Neuronal stem cell (in vitro differentiated cells): Measurements from ENCODE around the gene NTN1.
A peak's percentile ranks its signal among the peaks of the same experiment; 100 is the strongest.

Experiments
- DNase-seq: peaks from one replicate; pipeline ENCODE4 v3.0.0-alpha.2; 2013; ENCODE audit warnings: low spot score
- H2AFZ ChIP-seq: one replicate; pipeline ENCODE4 v1.6.1; 2013; ENCODE audit warnings: mild to moderate bottlenecking, low read length, inconsistent platforms
- H2AK5ac ChIP-seq: 2 replicates; pipeline ENCODE4 v1.6.1; 2013; ENCODE audit warnings: low read depth, mild to moderate bottlenecking, inconsistent platforms, low read length, moderate library complexity, mixed read lengths
- H2BK120ac ChIP-seq: 2 replicates; pipeline ENCODE4 v1.6.1; 2013; ENCODE audit warnings: low read depth, mild to moderate bottlenecking, inconsistent platforms, low read length, moderate library complexity, mixed read lengths
- H2BK12ac ChIP-seq: one replicate; pipeline ENCODE4 v1.6.1; 2013; ENCODE audit warnings: low read length, inconsistent platforms
- H2BK15ac ChIP-seq: 2 replicates; pipeline ENCODE4 v1.6.1; 2013; ENCODE audit warnings: mild to moderate bottlenecking, low read length, inconsistent platforms, mixed read lengths
- H2BK5ac ChIP-seq: one replicate; pipeline ENCODE4 v1.6.1; 2013; ENCODE audit warnings: inconsistent platforms, mild to moderate bottlenecking, low read length, moderate library complexity
- H3K14ac ChIP-seq: one replicate; pipeline ENCODE4 v1.6.1; 2013; ENCODE audit warnings: low read length, inconsistent platforms
- H3K18ac ChIP-seq: 2 replicates; pipeline ENCODE4 v1.6.1; 2013; ENCODE audit warnings: low read length, inconsistent platforms
- H3K23ac ChIP-seq: 2 replicates; pipeline ENCODE4 v1.6.1; 2013; ENCODE audit warnings: low read depth, mild to moderate bottlenecking, mixed read lengths, low read length, inconsistent platforms; ENCODE audit not compliant: poor library complexity
- H3K27ac ChIP-seq: replicated peaks from 3 replicates; pipeline ENCODE4 v1.5.1; 2013; ENCODE audit warnings: low read length, inconsistent platforms
- H3K27me3 ChIP-seq, 3 experiments: 2 replicates each; pipeline ENCODE4 v1.6.1; 2013; ENCODE audit warnings: low read length in 3 of 3, mild to moderate bottlenecking in 2 of 3, inconsistent platforms in 1 of 3, low read depth in 1 of 3, mixed read lengths in 1 of 3, moderate library complexity in 1 of 3; ENCODE audit not compliant: control insufficient read depth in 3 of 3, insufficient read depth in 3 of 3
- H3K36me3 ChIP-seq, 2 donors: replicated peaks in 1 of 2; 2 replicates each; pipeline ENCODE4 v1.6.1; 2013; ENCODE audit warnings: low read length in 2 of 2; ENCODE audit not compliant: control insufficient read depth in 2 of 2, insufficient read depth in 2 of 2
- H3K4ac ChIP-seq: 2 replicates; pipeline ENCODE4 v1.6.1; 2013; ENCODE audit warnings: inconsistent platforms, mild to moderate bottlenecking, low read length, moderate library complexity
- H3K4me1 ChIP-seq, 2 donors: 1 replicate in 1 of 2; 2 replicates in 1 of 2; pipeline ENCODE4 v1.6.1; 2013; ENCODE audit warnings: low read length in 2 of 2, low read depth in 1 of 2; ENCODE audit not compliant: control insufficient read depth in 2 of 2, insufficient read depth in 1 of 2
- H3K4me2 ChIP-seq: one replicate; pipeline ENCODE4 v1.6.1; 2013; ENCODE audit warnings: mild to moderate bottlenecking, low read length, inconsistent platforms; ENCODE audit not compliant: insufficient read depth, poor library complexity, severe bottlenecking
- H3K4me3 ChIP-seq, 2 donors: 2 replicates each; pipeline ENCODE4 v1.5.1; 2013; ENCODE audit warnings: low read length in 2 of 2, mild to moderate bottlenecking in 2 of 2, inconsistent platforms in 1 of 2, moderate library complexity in 1 of 2
- H3K79me1 ChIP-seq: one replicate; pipeline ENCODE4 v1.6.1; 2013; ENCODE audit warnings: low read depth, mild to moderate bottlenecking, inconsistent platforms, low read length, moderate library complexity
- H3K9ac ChIP-seq: one replicate; pipeline ENCODE4 v1.6.1; 2013; ENCODE audit warnings: mild to moderate bottlenecking, low read depth, low read length, inconsistent platforms; ENCODE audit not compliant: poor library complexity
- H3K9me3 ChIP-seq, 2 donors: replicated peaks in 1 of 2; 2 replicates each; pipeline versions ENCODE3 to v1.6.1; 2013; ENCODE audit warnings: low read length in 2 of 2, mild to moderate bottlenecking in 2 of 2, inconsistent platforms in 1 of 2, low read depth in 1 of 2, mixed read lengths in 1 of 2, moderate library complexity in 1 of 2; ENCODE audit not compliant: control insufficient read depth in 2 of 2, insufficient read depth in 1 of 2
- H4K8ac ChIP-seq: one replicate; pipeline ENCODE4 v1.6.1; 2013; ENCODE audit warnings: low read depth, mild to moderate bottlenecking, inconsistent platforms, low read length, moderate library complexity
- H4K91ac ChIP-seq: one replicate; pipeline ENCODE4 v1.6.1; 2013; ENCODE audit warnings: low read length, low read depth, mild to moderate bottlenecking, inconsistent platforms; ENCODE audit not compliant: poor library complexity
- WGBS, 2 donors: extraction: QIAGEN DNeasy Blood & Tissue Kit; methylation state at CpG; one replicate each; pipeline ENCODE4 v1.1.7; 2013; ENCODE audit warnings: missing lambda C conversion rate in 2 of 2, mixed read lengths in 1 of 2; ENCODE audit not compliant: insufficient read length in 2 of 2, insufficient replicate concordance in 1 of 2; ENCODE audit errors: extremely low coverage in 2 of 2; 5-methylcytosine and 5-hydroxymethylcytosine counted together

Gene NTN1

GRCh38 chr17:9020824-9021157 is 519 bp upstream of the NTN1 start:
- peaks cover 26 to 91% (median 50%) of the 10 kb centered on the region in 3 experiments for H3K27me3 ChIP-seq
- no CpG with 5 or more reads among the region's 25 CpGs for WGBS, 2 donors

GRCh38 chr17:9021992-9022572 is 772 bp downstream of the NTN1 start:
- H2BK120ac ChIP-seq: no peak overlapping the region
- H4K91ac ChIP-seq: no peak overlapping the region
- no peak overlapping the region for H3K4ac ChIP-seq
- WGBS, 2 donors: no CpG with 5 or more reads among the region's 79 CpGs
- peak overlapping the region; percentile 73 for H3K14ac ChIP-seq
- H2BK15ac ChIP-seq: peak overlapping the region; percentile 52
- no peak overlapping the region for H4K8ac ChIP-seq
- peak overlapping the region; percentile 96 for H3K4me2 ChIP-seq
- peak overlapping the region; percentile 97 for H2AFZ ChIP-seq
- H3K9me3 ChIP-seq: peaks cover 1 to 7% of the 10 kb centered on the region in 2 donors
- peak overlapping the region; percentile 54 to 81 for H3K4me3 ChIP-seq
- no peaks in the 10 kb centered on the region for H3K36me3 ChIP-seq
- no peak overlapping the region for H3K27ac ChIP-seq
- H3K18ac ChIP-seq: peak overlapping the region; percentile 84
- H2AK5ac ChIP-seq: no peak overlapping the region
- peak overlapping the region; percentile 45 for H3K9ac ChIP-seq
- H3K79me1 ChIP-seq: peaks cover 6% of the 10 kb centered on the region
- H2BK5ac ChIP-seq: no peak overlapping the region
- H3K23ac ChIP-seq: peak overlapping the region; percentile 0
- H2BK12ac ChIP-seq: no peak overlapping the region
- peaks cover 26 to 92% (median 50%) of the 10 kb centered on the region in 3 experiments for H3K27me3 ChIP-seq
- peaks cover 7 to 18% of the 10 kb centered on the region in 2 donors for H3K4me1 ChIP-seq
- peak; percentile 36 for DNase-seq

More at GRCh38 chr17:9020824-9021157, 519 bp upstream of the NTN1 start:
- Histone ChIP-seq H2BK12ac (peak overlapping the region; percentile 63), H2BK15ac (peak overlapping the region; percentile 59), H2BK120ac (no peak overlapping the region), H4K91ac (no peak overlapping the region), H3K4me1 (peaks cover 7 to 24% of the 10 kb centered on the region in 2 donors), H3K14ac (no peak overlapping the region), H3K9ac (peak overlapping the region; percentile 82), H3K79me1 (peaks cover 6% of the 10 kb centered on the region), H2BK5ac (no peak overlapping the region), H3K4me3 (peak overlapping the region; percentile 54 to 77), H3K4ac (no peak overlapping the region), H3K23ac (peak overlapping the region; percentile 77), H3K27ac (no peak overlapping the region), H3K18ac (peak overlapping the region; percentile 90), H3K36me3 (no peaks in the 10 kb centered on the region), H3K9me3 (peaks cover 1 to 7% of the 10 kb centered on the region in 2 donors), H2AK5ac (peak overlapping the region; percentile 47), H3K4me2 (peak overlapping the region; percentile 79), H4K8ac (no peak overlapping the region), H2AFZ (peak overlapping the region; percentile 97)
- DNase-seq: no peak

GRCh38 chr17:9022573-9023391 is 1.5 kb downstream of the NTN1 start:
- H3K18ac ChIP-seq: peak overlapping the region; percentile 94
- peaks cover 7 to 16% of the 10 kb centered on the region in 2 donors for H3K4me1 ChIP-seq
- H3K9me3 ChIP-seq: peaks cover 1 to 7% of the 10 kb centered on the region in 2 donors
- no CpG with 5 or more reads among the region's 106 CpGs for WGBS, 2 donors
- H2BK5ac ChIP-seq: peak overlapping the region; percentile 0
- peak overlapping the region; percentile 75 for H3K14ac ChIP-seq
- no peak overlapping the region for H4K91ac ChIP-seq
- H3K79me1 ChIP-seq: peaks cover 4% of the 10 kb centered on the region
- peak overlapping the region; percentile 67 for H3K9ac ChIP-seq
- peak; percentile 40 for DNase-seq
- no peaks in the 10 kb centered on the region for H3K36me3 ChIP-seq
- no peak overlapping the region for H3K27ac ChIP-seq
- H3K4me2 ChIP-seq: peak overlapping the region; percentile 96
- H3K4ac ChIP-seq: peak overlapping the region; percentile 85
- peak overlapping the region; percentile 54 to 81 for H3K4me3 ChIP-seq
- peak overlapping the region; percentile 86 for H2BK12ac ChIP-seq
- H4K8ac ChIP-seq: no peak overlapping the region
- H3K23ac ChIP-seq: peak overlapping the region; percentile 0
- H2BK15ac ChIP-seq: peak overlapping the region; percentile 95
- peak overlapping the region; percentile 30 for H2BK120ac ChIP-seq
- H2AK5ac ChIP-seq: peak overlapping the region; percentile 95
- peak overlapping the region; percentile 97 for H2AFZ ChIP-seq
- H3K27me3 ChIP-seq: peaks cover 26 to 85% (median 50%) of the 10 kb centered on the region in 3 experiments
